ENCODE results near the gene TRIO. TPM values are rescaled to one million over a fixed set of nuclear protein-coding genes. Genes with fewer than 3 reads are reported as not detected.
A peak's percentile ranks its signal among the peaks of the same experiment; 100 is the strongest.

The TRIO gene
- total RNA-seq, 1 donor from 2014 or later: 200 TPM

DNA sequence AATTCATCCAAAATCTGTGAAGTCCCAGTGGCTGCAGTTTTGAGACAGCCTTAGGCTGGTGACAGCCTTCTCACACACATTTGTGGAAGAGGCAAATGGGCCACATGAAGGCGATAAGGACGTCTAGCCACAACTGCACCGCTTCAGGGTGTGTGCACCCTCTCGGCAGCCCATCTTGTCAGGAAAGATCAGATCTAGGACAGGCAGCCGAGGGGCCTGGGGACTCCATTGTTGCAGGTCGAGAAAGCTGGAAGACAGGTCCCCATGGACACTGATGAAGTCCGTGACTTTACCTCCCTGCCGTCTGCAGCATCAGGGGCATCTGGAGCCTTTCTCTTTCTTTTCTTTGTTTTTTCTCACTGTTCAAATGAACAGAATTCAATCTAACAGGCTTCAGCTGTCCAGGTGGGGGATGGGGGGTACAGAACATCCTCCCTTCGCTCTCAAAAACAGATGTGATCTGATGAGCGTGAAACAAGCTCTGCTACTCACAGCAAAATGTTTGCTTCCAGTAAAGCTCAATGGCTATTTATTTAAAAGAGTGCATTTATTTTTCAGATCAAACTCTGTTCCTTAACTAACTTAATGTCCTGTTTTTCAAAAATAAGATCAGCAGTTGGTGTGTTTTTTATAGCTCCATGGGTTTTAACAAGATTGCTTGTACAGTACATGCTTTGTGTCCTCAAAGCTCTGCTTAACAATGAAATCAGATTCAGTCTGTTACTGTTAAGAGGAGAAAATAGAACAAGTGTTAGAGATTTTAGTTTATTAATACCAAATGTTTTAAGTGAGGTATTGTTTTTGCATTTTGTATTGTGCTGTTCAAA is 326.6 kb downstream of the TRIO start:
- Mint-ChIP-seq H3K27me3 (ENCODE audit: low read depth) (no peaks in the 10 kb centered on the region), H3K27ac (ENCODE audit: unreplicated experiment) (no peak overlapping the region), H3K4me1 (ENCODE audit: low read depth) (peaks cover 8% of the 10 kb centered on the region), H3K4me3 (ENCODE audit: unreplicated experiment) (no peak overlapping the region), H3K9me3 (ENCODE audit: low read depth) (no peaks in the 10 kb centered on the region), H3K36me3 (ENCODE audit: low read depth) (peaks cover 35% of the 10 kb centered on the region)
- no peak for DNase-seq (ENCODE audit: low spot score)
- TF ChIP-seq, protein P1, sequence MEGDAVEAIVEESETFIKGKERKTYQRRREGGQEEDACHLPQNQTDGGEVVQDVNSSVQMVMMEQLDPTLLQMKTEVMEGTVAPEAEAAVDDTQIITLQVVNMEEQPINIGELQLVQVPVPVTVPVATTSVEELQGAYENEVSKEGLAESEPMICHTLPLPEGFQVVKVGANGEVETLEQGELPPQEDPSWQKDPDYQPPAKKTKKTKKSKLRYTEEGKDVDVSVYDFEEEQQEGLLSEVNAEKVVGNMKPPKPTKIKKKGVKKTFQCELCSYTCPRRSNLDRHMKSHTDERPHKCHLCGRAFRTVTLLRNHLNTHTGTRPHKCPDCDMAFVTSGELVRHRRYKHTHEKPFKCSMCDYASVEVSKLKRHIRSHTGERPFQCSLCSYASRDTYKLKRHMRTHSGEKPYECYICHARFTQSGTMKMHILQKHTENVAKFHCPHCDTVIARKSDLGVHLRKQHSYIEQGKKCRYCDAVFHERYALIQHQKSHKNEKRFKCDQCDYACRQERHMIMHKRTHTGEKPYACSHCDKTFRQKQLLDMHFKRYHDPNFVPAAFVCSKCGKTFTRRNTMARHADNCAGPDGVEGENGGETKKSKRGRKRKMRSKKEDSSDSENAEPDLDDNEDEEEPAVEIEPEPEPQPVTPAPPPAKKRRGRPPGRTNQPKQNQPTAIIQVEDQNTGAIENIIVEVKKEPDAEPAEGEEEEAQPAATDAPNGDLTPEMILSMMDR (IDR thresholded peaks at IDR 0.05): no peak

DNA sequence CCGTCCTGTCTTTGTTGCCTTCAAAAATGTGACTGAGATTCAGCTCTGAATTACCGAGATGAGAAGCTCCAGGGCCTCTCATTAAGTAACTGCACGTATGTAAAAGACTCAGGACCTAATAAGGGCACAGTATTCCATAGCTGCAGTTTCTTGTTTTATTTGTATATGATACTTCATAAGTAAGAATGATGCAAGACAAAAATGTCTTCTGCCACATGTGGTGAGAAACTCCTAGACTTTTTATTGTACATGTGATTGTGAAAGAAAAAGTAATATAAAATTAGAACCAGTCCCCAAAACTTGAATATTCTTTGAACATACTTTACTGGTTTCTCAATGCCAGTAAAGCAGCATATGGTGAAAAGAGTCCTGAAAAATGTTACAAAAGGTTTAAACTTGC is 328.4 kb downstream of the TRIO start:
- no peaks in the 10 kb centered on the region for H3K9me3 Mint-ChIP-seq (ENCODE audit: low read depth)
- no peaks in the 10 kb centered on the region for H3K4me1 Mint-ChIP-seq (ENCODE audit: low read depth)
- no peak overlapping the region for H3K4me3 Mint-ChIP-seq (ENCODE audit: unreplicated experiment)
- DNase-seq (ENCODE audit: low spot score): no peak
- peak overlapping the region; percentile 43 for H3K27ac Mint-ChIP-seq (ENCODE audit: unreplicated experiment)
- H3K36me3 Mint-ChIP-seq (ENCODE audit: low read depth): peaks cover 31% of the 10 kb centered on the region
- H3K27me3 Mint-ChIP-seq (ENCODE audit: low read depth): no peaks in the 10 kb centered on the region
- TF ChIP-seq, protein P1 (IDR thresholded peaks at IDR 0.05): no peak

DNA sequence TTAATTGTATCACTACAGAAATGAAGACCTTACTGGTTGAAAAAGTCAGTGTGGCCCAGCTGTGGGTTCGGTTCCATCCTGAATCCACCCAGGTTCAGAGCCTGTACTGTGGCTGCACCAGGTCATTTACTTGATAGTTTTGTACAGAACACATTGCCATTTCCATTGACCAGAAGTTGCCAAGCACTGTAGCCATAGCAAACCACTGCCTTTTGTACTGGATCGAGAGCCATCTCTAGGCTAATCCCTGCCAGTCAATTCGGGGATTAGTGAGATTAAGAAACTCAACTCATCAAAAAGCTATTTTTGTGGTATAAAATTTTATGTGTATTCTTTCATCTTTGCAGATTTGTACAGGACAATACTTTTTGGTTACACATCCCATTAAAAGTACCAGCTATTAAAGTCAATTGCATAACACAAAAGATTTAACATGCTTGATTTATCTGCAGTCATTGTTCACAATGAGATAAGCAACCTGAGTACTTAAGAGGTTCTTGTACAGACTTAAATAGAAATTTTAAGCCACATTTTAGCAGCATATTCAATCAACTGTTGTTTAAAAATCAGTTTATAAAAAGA is 329.9 kb downstream of the TRIO start:
- peaks cover 36% of the 10 kb centered on the region for H3K36me3 Mint-ChIP-seq (ENCODE audit: low read depth)
- H3K27me3 Mint-ChIP-seq (ENCODE audit: low read depth): no peaks in the 10 kb centered on the region
- TF ChIP-seq, protein P1 (IDR thresholded peaks at IDR 0.05): no peak
- H3K4me1 Mint-ChIP-seq (ENCODE audit: low read depth): no peaks in the 10 kb centered on the region
- no peak overlapping the region for H3K4me3 Mint-ChIP-seq (ENCODE audit: unreplicated experiment)
- H3K27ac Mint-ChIP-seq (ENCODE audit: unreplicated experiment): no peak overlapping the region
- no peak for DNase-seq (ENCODE audit: low spot score)
- H3K9me3 Mint-ChIP-seq (ENCODE audit: low read depth): no peaks in the 10 kb centered on the region

DNA sequence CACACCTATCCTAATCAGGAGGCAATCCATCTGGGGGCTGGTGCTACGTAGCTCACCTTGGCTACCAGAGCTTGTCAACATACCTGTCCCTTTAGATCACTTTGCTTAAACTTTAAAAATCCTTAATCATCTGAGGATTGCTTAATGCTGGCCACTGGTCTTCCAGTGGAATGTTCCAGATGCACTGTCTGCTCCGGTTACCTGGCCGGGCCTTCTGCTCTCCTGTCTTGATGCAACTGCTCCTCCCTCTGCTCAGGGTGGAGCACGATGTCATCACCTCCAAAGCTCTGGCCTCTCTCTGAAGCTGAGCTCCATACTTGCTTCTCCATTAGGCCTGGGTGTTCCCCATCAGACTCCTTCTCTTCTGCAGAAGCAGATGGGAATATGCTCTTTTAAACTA is 331.9 kb downstream of the TRIO start:
- Mint-ChIP-seq H3K27me3 (ENCODE audit: low read depth) (no peaks in the 10 kb centered on the region), H3K4me3 (ENCODE audit: unreplicated experiment) (no peak overlapping the region), H3K4me1 (ENCODE audit: low read depth) (no peaks in the 10 kb centered on the region), H3K36me3 (ENCODE audit: low read depth) (peaks cover 38% of the 10 kb centered on the region), H3K27ac (ENCODE audit: unreplicated experiment) (peak overlapping the region; percentile 2), H3K9me3 (ENCODE audit: low read depth) (no peaks in the 10 kb centered on the region)
- DNase-seq (ENCODE audit: low spot score): no peak
- TF ChIP-seq, protein P1 (IDR thresholded peaks at IDR 0.05): no peak

DNA sequence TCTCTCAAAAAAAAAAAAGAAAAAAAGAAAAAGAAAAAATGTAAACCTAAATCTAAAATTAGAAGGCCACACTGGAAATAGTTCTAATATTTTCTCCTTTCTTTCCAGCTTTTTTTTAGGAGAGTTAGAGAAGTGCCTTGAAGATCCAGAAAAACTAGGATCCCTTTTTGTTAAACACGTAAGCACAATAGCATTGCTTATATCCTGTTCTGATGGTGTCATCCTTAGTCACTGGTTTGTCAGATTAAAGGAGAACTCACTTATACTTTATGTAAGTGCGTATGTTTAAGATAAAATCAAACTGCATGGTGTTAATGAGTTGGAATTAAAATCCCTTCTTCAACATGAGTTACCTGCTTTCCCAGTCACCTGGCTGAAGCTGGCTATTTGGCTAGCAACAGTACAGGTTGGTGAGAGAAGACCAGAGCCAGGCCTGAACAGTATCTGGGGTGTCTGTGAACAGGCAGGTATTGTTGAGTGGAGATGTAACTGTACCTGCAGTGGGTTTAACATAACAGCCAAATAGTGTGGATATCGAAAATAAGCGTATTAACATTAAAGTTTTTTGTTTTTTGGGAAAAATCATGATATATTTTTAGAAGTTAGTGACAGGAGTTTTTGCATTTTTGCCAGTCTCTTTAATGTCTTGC is 333.8 kb downstream of the TRIO start:
- no peak for DNase-seq (ENCODE audit: low spot score)
- Mint-ChIP-seq H3K4me1 (ENCODE audit: low read depth) (no peaks in the 10 kb centered on the region), H3K36me3 (ENCODE audit: low read depth) (peaks cover 42% of the 10 kb centered on the region), H3K27ac (ENCODE audit: unreplicated experiment) (peak overlapping the region; percentile 5), H3K9me3 (ENCODE audit: low read depth) (no peaks in the 10 kb centered on the region), H3K27me3 (ENCODE audit: low read depth) (no peaks in the 10 kb centered on the region), H3K4me3 (ENCODE audit: unreplicated experiment) (no peak overlapping the region)
- TF ChIP-seq, protein P1 (IDR thresholded peaks at IDR 0.05): no peak

Data from chondrocyte (in vitro differentiated cells).